HFF-Myc (cell line): ENCODE measurements around the gene VPS54.

Source experiments
- DNase-seq: peaks from one replicate; pipeline ENCODE4 v3.0.0-alpha.2; 2011; ENCODE audit warnings: low read depth; ENCODE audit errors: extremely low read depth
- H3K4me3 ChIP-seq: replicated peaks from 2 replicates; pipeline ENCODE4 v1.5.1; 2011; ENCODE audit warnings: low read depth, mild to moderate bottlenecking, control low read depth, low read length
- CTCF ChIP-seq: IDR thresholded peaks from 2 replicates; pipeline ENCODE4 v1.5.1; 2012; ENCODE audit warnings: mild to moderate bottlenecking, low read depth, low read length, control low read depth; ENCODE audit errors: missing control alignments

Gene VPS54

GRCh38 chr2:63888490-63889402 lies 130.5 kb downstream of the VPS54 start:
- peak; percentile 74 for TF ChIP-seq CTCF
- no peak overlapping the region for H3K4me3 ChIP-seq
- peak; percentile 39 for DNase-seq

DNA sequence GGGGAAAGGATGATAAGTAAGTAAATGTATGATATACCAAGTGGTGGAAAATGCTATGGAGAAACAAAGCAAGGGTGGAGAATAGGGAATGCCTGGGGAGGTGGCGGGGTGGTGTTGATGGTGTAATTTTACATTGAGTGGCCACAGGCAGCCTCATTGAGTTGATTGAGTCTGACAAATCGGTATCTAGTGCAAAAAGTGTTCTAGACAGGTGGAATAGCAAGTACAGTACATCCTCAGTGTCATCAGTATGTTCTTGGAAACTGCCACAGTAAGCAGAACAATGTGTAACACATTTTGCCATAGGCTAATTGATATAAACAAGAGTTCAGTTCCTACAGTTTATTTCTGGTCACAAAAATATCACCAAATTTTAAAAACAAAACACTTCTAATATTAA lies 131.2 kb downstream of the VPS54 start:
- no peak for TF ChIP-seq CTCF
- DNase-seq: no peak
- no peak overlapping the region for H3K4me3 ChIP-seq

GRCh38 chr2:63886445-63886844 lies 132.8 kb downstream of the VPS54 start:
- H3K4me3 ChIP-seq: no peak overlapping the region
- DNase-seq: no peak
- TF ChIP-seq CTCF: no peak

DNA sequence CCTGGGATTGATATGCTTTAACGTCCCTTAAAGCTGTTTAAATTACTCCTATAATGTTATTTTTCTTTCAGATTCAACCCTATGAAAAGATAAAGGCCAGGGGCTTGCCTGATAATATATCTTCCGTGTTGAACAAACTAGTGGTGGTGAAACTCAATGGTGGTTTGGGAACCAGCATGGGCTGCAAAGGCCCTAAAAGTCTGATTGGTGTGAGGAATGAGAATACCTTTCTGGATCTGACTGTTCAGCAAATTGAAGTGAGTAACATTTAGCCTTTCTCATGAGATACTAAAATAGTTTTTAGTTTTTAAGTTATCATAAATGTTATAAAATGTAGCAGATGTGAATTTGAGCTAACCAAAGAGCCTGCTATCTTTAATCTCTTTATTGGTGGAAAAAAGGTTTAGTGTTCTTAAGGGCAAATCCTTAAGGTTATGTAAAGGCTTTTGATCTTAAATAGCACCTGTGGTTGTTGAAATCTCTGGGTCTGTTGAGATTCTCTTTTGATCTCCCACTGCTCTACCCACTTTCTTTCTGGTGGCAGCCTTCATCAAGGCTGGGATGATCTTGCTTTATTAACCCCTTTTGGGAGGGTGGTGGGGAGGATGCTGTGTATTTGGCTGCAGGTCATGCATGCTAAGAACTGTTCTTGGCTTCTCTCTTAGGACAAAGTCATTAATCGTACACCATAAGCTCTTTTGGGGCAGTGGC lies 136.7 kb downstream of the VPS54 start:
- DNase-seq: no peak
- H3K4me3 ChIP-seq: no peak overlapping the region
- TF ChIP-seq CTCF: no peak

DNA sequence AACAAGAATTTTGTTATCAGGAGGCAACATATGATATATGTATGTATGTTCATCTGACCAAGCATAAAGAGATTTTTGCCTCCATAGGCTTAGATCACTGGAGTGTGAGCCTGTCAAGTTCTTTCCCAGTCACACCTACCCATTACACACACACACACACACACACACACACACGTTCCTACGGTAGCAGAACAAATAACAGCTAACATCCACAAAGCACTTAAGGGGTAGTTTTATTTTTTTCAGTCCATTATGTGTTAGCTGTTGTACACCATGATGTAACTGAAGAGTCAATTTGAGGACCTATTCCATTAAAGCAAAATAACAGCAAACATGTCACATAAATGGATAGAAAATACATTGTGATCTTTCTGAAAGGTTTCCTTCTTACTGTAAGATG lies 138.0 kb downstream of the VPS54 start:
- no peak for TF ChIP-seq CTCF

DNA sequence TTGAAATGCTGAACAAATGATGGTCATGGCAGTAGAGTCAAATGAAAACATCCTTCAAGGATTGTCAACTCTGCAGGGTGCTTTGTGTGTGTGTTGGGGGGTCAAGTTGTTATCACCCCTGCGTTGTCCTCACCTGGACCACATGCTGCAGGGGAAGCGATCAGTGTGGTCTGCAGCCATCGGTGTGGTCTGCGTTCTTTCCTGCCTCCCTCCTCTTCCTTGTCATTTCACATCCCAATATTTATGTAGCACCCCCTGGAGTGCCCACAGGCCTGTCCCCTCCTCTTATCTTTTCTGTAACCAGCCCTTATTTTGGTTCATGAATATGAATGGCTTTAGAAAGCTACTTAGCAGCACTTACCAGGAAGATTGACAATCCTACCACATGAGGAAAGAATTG lies 138.6 kb downstream of the VPS54 start:
- TF ChIP-seq CTCF: no peak
- DNase-seq: no peak
- H3K4me3 ChIP-seq: no peak overlapping the region

More for the DNA sequence above, 138.0 kb downstream of the VPS54 start:
- H3K4me3 ChIP-seq: no peak overlapping the region
- no peak for DNase-seq
